C4-2B (cell line): ENCODE measurements around the gene SIM1.

Source experiments
- CTCF ChIP-seq: fragments of 450-650 bp; conservative IDR thresholded peaks from 2 replicates; pipeline ENCODE4 v1.5.1; 2017; ENCODE audit warnings: mild to moderate bottlenecking
- ZFX ChIP-seq: fragments of 450-650 bp; IDR thresholded peaks from 2 replicates; pipeline ENCODE4 v1.6.1; 2017

- TF ChIP-seq CTCF (no peak), ZFX (no peak)
These were observed 92.2 kb downstream of the SIM1 start for GRCh38 chr6:100372326-100373091.
